HFF-Myc (cell line): ENCODE results near the gene OBP2A.

Experiments used
- DNase-seq: peaks from one replicate; pipeline ENCODE4 v3.0.0-alpha.2; 2011; ENCODE audit warnings: low read depth; ENCODE audit errors: extremely low read depth
- H3K4me3 ChIP-seq: replicated peaks from 2 replicates; pipeline ENCODE4 v1.5.1; 2011; ENCODE audit warnings: low read depth, mild to moderate bottlenecking, control low read depth, low read length
- CTCF ChIP-seq: IDR thresholded peaks from 2 replicates; pipeline ENCODE4 v1.5.1; 2012; ENCODE audit warnings: mild to moderate bottlenecking, low read depth, low read length, control low read depth; ENCODE audit errors: missing control alignments

Gene OBP2A

GRCh38 chr9:135519179-135519971 lies 26.6 kb upstream of the OBP2A start:
- DNase-seq: no peak
- TF ChIP-seq CTCF: no peak
- H3K4me3 ChIP-seq: no peak overlapping the region

- H3K4me3 ChIP-seq: no peak within 1 kb of the TSS
- no peak for DNase-seq
- TF ChIP-seq CTCF: no peak
These were observed 24.9 kb upstream of the OBP2A start, which contains the start of gene LCN1 for GRCh38 chr9:135520916-135521607. LCN1 (plus strand) TSS chr9:135521440; CDS start chr9:135521498, 58 bp downstream.

- TF ChIP-seq CTCF: no peak
- no peak overlapping the region for H3K4me3 ChIP-seq
- DNase-seq: no peak
These were observed 24.3 kb upstream of the OBP2A start for GRCh38 chr9:135521608-135522095.

GRCh38 chr9:135522137-135522877 lies 23.6 kb upstream of the OBP2A start:
- DNase-seq: no peak
- no peak for TF ChIP-seq CTCF

GRCh38 chr9:135522931-135523330 lies 23.0 kb upstream of the OBP2A start:
- no peak for TF ChIP-seq CTCF
- DNase-seq: no peak
- no peak overlapping the region for H3K4me3 ChIP-seq

More at GRCh38 chr9:135522137-135522877, 23.6 kb upstream of the OBP2A start:
- H3K4me3 ChIP-seq: no peak overlapping the region

GRCh38 chr9:135523521-135524129 lies 22.3 kb upstream of the OBP2A start:
- H3K4me3 ChIP-seq: no peak overlapping the region
- no peak for DNase-seq
- TF ChIP-seq CTCF: no peak
